T-helper 9 cell (primary cell): ENCODE measurements around the gene PDLIM4.

Source experiments
- DNase-seq: peaks from one replicate; pipeline ENCODE4 v3.0.0-alpha.2; 2020

PDLIM4 gene

GRCh38 chr5:132253452-132254320 lies 3.8 kb upstream of the PDLIM4 start:
- DNase-seq, result no peak

GRCh38 chr5:132254321-132254977 lies 3.0 kb upstream of the PDLIM4 start:
- no peak for DNase-seq

GRCh38 chr5:132256086-132256782 lies 1.3 kb upstream of the PDLIM4 start:
- no peak for DNase-seq

GRCh38 chr5:132256783-132257130 lies 739 bp upstream of the PDLIM4 start:
- no peak for DNase-seq

GRCh38 chr5:132258102-132259068 lies 889 bp downstream of the PDLIM4 start:
- DNase-seq, result no peak

GRCh38 chr5:132259069-132259851 lies 1.8 kb downstream of the PDLIM4 start:
- no peak for DNase-seq

GRCh38 chr5:132260051-132260450 lies 2.6 kb downstream of the PDLIM4 start:
- no peak for DNase-seq

GRCh38 chr5:132260714-132261551 lies 3.4 kb downstream of the PDLIM4 start:
- DNase-seq, result no peak

- no peak for DNase-seq
These were observed 4.7 kb downstream of the PDLIM4 start for GRCh38 chr5:132261881-132262845.

GRCh38 chr5:132262882-132263547 lies 5.5 kb downstream of the PDLIM4 start:
- no peak for DNase-seq

- DNase-seq, result no peak
These were observed 6.2 kb downstream of the PDLIM4 start for GRCh38 chr5:132263548-132264261.

GRCh38 chr5:132264546-132265335 lies 7.2 kb downstream of the PDLIM4 start:
- DNase-seq, result no peak

GRCh38 chr5:132265336-132266030 lies 8.0 kb downstream of the PDLIM4 start:
- no peak for DNase-seq

GRCh38 chr5:132266031-132266835 lies 8.7 kb downstream of the PDLIM4 start:
- DNase-seq, result no peak

- DNase-seq, result no peak
These were observed 9.3 kb downstream of the PDLIM4 start for GRCh38 chr5:132266836-132267160.

- no peak for DNase-seq
These were observed 9.8 kb downstream of the PDLIM4 start for GRCh38 chr5:132267166-132267739.
